Eye (tissue), 1 donor: ENCODE data around the gene SNRPE.

Experiments
- DNase-seq: peaks from one replicate; pipeline ENCODE4 v3.0.0-alpha.2; 2015

SNRPE gene

GRCh38 chr1:203888807-203889251 lies 27.4 kb downstream of the SNRPE start:
- DNase-seq, result no peak

- DNase-seq, result no peak
These were observed 30.6 kb downstream of the SNRPE start for GRCh38 chr1:203891950-203892349.

- DNase-seq, result no peak
These were observed 37.3 kb downstream of the SNRPE start for GRCh38 chr1:203898458-203899352.

DNA sequence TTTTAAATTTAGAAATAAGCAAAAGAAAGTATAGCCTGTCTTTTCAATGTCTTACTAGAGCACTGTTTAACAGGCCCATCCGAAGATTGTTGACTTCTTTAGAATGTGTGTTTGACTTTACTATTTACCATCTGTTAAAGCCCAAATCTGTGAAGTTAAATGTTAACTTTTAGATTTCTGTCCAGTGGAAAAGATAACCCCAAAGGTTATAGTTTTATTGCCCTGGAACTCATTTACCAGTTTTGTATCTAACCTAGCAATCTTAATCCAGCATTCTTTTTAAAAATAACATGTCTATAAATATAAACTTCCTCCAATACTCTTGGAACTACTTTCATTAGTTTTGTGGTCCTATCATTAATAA lies 37.9 kb downstream of the SNRPE start:
- DNase-seq, result no peak

- no peak for DNase-seq
These were observed 38.7 kb downstream of the SNRPE start for GRCh38 chr1:203899869-203900714.

DNA sequence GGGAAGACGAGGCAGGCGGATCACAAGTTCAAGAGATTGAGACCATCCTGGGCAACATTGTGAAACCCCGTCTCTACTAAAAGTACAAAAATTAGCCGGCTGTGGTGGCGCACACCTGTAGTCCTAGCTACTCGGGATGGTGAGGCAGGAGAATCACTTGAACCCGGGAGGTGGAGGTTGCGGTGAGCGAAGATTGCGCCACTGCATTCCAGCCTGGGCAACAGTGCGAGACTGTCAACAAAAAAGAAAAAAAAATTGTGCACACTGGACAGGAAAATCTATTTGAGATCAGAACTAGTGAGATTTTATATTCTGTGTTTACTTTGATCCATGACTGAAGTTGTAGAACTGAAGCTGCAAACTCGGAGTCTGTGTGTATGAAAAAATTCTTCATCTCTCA lies 40.2 kb downstream of the SNRPE start:
- no peak for DNase-seq

GRCh38 chr1:203905275-203905674 lies 43.9 kb downstream of the SNRPE start:
- DNase-seq, result no peak

DNA sequence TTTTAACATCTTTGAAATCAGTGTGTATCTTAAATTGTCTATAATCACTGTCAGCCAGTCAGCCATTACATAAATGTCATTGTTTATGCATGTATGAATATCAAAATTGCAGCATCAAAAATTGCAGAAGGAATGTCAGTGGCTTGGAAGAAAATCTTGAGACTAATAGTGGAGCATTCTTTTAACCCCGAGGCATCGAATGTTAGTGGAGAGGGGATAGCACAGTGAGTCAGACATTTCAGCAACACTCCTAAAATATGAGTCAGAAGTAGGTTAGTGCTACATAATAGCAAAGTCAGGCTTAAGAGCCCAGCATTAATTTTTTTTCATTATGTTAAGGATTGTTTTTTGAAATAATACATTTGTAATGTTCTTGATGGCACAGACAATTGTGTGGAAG lies 45.5 kb downstream of the SNRPE start:
- peak; percentile 12 for DNase-seq

DNA sequence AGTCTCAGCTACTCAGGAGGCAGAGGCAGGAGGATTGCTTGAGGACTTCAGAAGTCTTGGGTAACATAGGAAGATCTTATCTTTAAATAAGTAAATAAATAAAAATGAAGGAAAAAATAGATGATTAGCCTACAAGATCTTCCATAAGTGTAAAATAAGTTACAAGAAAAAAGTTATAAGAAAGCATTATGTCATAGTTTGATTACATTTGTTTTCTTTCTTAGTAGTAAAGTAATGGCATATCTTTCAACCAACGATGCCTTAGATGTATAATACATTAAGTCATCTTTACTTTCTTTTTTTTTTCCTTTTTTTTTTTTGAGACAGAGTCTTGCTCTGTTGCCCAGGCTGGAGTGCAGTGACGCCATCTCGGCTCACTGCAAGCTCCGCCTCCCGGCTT lies 46.5 kb downstream of the SNRPE start:
- DNase-seq, result no peak

GRCh38 chr1:203911806-203912205 lies 50.4 kb downstream of the SNRPE start:
- no peak for DNase-seq

DNA sequence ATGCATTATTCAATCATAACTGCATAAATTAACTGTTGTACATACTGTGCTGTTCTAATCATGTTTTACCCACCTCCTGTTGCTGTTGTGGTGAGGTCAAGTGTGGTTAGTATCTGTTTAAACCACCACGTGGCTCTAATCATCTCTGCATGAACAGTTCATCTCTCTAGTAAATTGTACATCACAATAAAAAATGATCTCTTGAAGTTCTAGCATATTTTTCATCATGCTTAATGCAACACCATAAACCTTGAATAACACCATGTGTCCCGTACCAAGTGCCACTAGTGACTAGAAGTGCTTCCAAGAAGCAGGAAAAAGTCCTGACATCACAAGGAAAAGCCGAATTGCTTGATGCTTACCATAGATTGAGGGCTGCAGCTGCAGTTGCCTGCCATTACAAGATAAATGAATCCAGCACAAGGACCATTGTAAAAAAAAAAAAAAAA lies 51.7 kb downstream of the SNRPE start:
- no peak for DNase-seq

GRCh38 chr1:203914292-203914691 lies 52.9 kb downstream of the SNRPE start:
- DNase-seq, result no peak

- DNase-seq, result no peak
These were observed 54.4 kb downstream of the SNRPE start for GRCh38 chr1:203915811-203916210.

GRCh38 chr1:203916756-203917155 lies 55.4 kb downstream of the SNRPE start:
- DNase-seq, result no peak
